ENCODE results near the gene KRT80.
"Not testable (repeated sequence)": the region's sequence is repeated elsewhere in the genome, so short reads cannot be mapped to it uniquely, and the experiment has no call there.

- not testable (repeated sequence) for TF ChIP-seq POLR2A (IDR thresholded peaks at IDR 0.05; ENCODE audit: low read length); CTCF (IDR thresholded peaks at IDR 0.05); NPAS2 (CRISPR knock-in tag; IDR thresholded peaks at IDR 0.05; ENCODE audit: borderline replicate concordance); FOSL2 (IDR thresholded peaks at IDR 0.05); FOSL2 (CRISPR knock-in tag; IDR thresholded peaks at IDR 0.05); USF2 (IDR thresholded peaks at IDR 0.05); NR3C1 (IDR thresholded peaks at IDR 0.05); BHLHE40 (IDR thresholded peaks at IDR 0.05; ENCODE audit: low read depth, low read length); HEYL (CRISPR knock-in tag; IDR thresholded peaks at IDR 0.05); CEBPB (IDR thresholded peaks at IDR 0.05)
Observed at GRCh38 chr12:52240247-52240646, 48.4 kb upstream of the KRT80 start.
